B cell (primary cell): Measurements from ENCODE around the gene MEF2B. TPM values are rescaled to one million over a fixed set of nuclear protein-coding genes. Genes with fewer than 3 reads are reported as not detected.
A peak's percentile ranks its signal among the peaks of the same experiment; 100 is the strongest.

ENCODE experiments used
- ATAC-seq: fragments of 200-7000 bp; cut with Tn5 transposase; one replicate; pipeline ENCODE4 v1.10.0; 2021; ENCODE audit warnings: low read depth, mild to moderate bottlenecking, moderate number of reproducible peaks, moderate library complexity
- CTCF ChIA-PET: fragments of 350-600 bp; sonication (Branson Sonifier 250); formaldehyde crosslinking; loops from one replicate; lab custom pipeline; 2021; ENCODE audit warnings: antibody characterized with exemption, inconsistent platforms; lab: Charles Lee
- POLR2A ChIA-PET: fragments of 350-600 bp; sonication (Branson Sonifier 250); formaldehyde crosslinking; loops from one replicate; lab custom pipeline; 2021; ENCODE audit warnings: antibody characterized with exemption; lab: Charles Lee
- DNase-seq: peaks from one replicate; pipeline ENCODE4 v3.0.0; 2013
- H2AFZ ChIP-seq: 2 replicates; pipeline ENCODE4 v1.6.1; 2012; ENCODE audit warnings: mild to moderate bottlenecking, low read depth, low read length; ENCODE audit not compliant: insufficient read depth, poor library complexity, severe bottlenecking
- H3K27ac ChIP-seq, 2 donors: 1 replicate in 1 of 2; 2 replicates in 1 of 2; pipeline ENCODE4 v1.5.1; 2012 to 2013; ENCODE audit warnings: low read length in 2 of 2, mild to moderate bottlenecking in 2 of 2, moderate library complexity in 1 of 2
- H3K27me3 ChIP-seq, 4 experiments: fragments of 200-600 bp in 1 of 4; sonication (generic) in 1 of 4; replicated peaks in 1 of 4; 1 replicate in 2 of 4; 2 replicates in 2 of 4; pipeline versions ENCODE4 v1.6.1 to v1.7.0; 2013 to 2016; ENCODE audit warnings: low read length in 3 of 4, mild to moderate bottlenecking in 2 of 4, mixed read lengths in 1 of 4, moderate library complexity in 1 of 4; ENCODE audit not compliant: insufficient read depth in 4 of 4, control insufficient read depth in 3 of 4; ENCODE audit errors: control extremely low read depth in 1 of 4
- H3K36me3 ChIP-seq, 2 experiments: replicated peaks in 1 of 2; 1 replicate in 1 of 2; 2 replicates in 1 of 2; pipeline versions ENCODE4 v1.6.1 to v1.7.1; 2013; ENCODE audit warnings: low read length in 1 of 2; ENCODE audit not compliant: insufficient read depth in 2 of 2, control insufficient read depth in 1 of 2; ENCODE audit errors: control extremely low read depth in 1 of 2, extremely low read depth in 1 of 2
- H3K4me1 ChIP-seq, 2 donors: fragments of 200-600 bp in 1 of 2; sonication (generic) in 1 of 2; 1 replicate in 1 of 2; 2 replicates in 1 of 2; pipeline versions ENCODE4 v1.5.1 to v1.6.1; 2013 to 2017; ENCODE audit warnings: low read length in 2 of 2; ENCODE audit not compliant: control insufficient read depth in 2 of 2, insufficient read depth in 2 of 2
- H3K4me2 ChIP-seq: replicated peaks from 2 replicates; pipeline ENCODE3; 2012; ENCODE audit warnings: mild to moderate bottlenecking, low read depth, low read length; ENCODE audit not compliant: poor library complexity, severe bottlenecking
- H3K4me3 ChIP-seq, 5 experiments: fragments of 200-600 bp in 1 of 5; sonication (generic) in 1 of 5; 1 replicate in 3 of 5; 2 replicates in 2 of 5; pipeline versions ENCODE4 v1.5.1 to v1.7.0; 2011 to 2016; ENCODE audit warnings: low read length in 4 of 5, mild to moderate bottlenecking in 4 of 5, low read depth in 2 of 5, control low read depth in 1 of 5, moderate library complexity in 1 of 5; ENCODE audit not compliant: insufficient read depth in 1 of 5; ENCODE audit errors: control extremely low read depth in 1 of 5, extremely low read depth in 1 of 5
- H3K79me2 ChIP-seq: fragments of 200-600 bp; sonication (generic); one replicate; pipeline ENCODE4 v1.6.0; 2016; ENCODE audit warnings: low read length; ENCODE audit not compliant: control insufficient read depth, insufficient read depth
- H3K9ac ChIP-seq: fragments of 200-600 bp; sonication (generic); 2 replicates; pipeline ENCODE4 v1.6.1; 2017; ENCODE audit warnings: mild to moderate bottlenecking, low read length, moderate library complexity
- H3K9me3 ChIP-seq, 3 donors: one replicate each; pipeline versions ENCODE4 v1.6.1 to v1.7.1; 2013; ENCODE audit warnings: low read length in 2 of 3; ENCODE audit not compliant: control insufficient read depth in 2 of 3, insufficient read depth in 1 of 3; ENCODE audit errors: control extremely low read depth in 1 of 3
- H4K20me1 ChIP-seq: 2 replicates; pipeline ENCODE4 v1.6.0; 2012; ENCODE audit warnings: mild to moderate bottlenecking, low read length; ENCODE audit not compliant: insufficient read depth, control insufficient read depth, poor library complexity, severe bottlenecking
- H3K27ac Mint-ChIP-seq: one replicate; pipeline ENCODE4 v1.8.0; 2021; ENCODE audit warnings: mixed read lengths
- H3K27me3 Mint-ChIP-seq: one replicate; pipeline ENCODE4 v1.8.0; 2021; ENCODE audit warnings: mixed read lengths
- H3K4me1 Mint-ChIP-seq: one replicate; pipeline ENCODE4 v1.8.0; 2021; ENCODE audit warnings: mixed read lengths
- H3K4me3 Mint-ChIP-seq: one replicate; pipeline ENCODE4 v1.8.0; 2021; ENCODE audit warnings: mixed read lengths
- H3K9me3 Mint-ChIP-seq: one replicate; pipeline ENCODE4 v1.8.0; 2022; ENCODE audit warnings: mixed read lengths; ENCODE audit not compliant: insufficient read depth
- EZH2 ChIP-seq: IDR thresholded peaks from 2 replicates; pipeline ENCODE4 v1.6.1; 2012; ENCODE audit warnings: borderline replicate concordance, low read depth, mild to moderate bottlenecking, moderate library complexity, low read length; ENCODE audit not compliant: insufficient read depth, poor library complexity, severe bottlenecking
- WGBS: methylation state at CpG from one replicate; pipeline ENCODE4 v1.1.5; 2013; ENCODE audit warnings: missing lambda C conversion rate; ENCODE audit not compliant: insufficient coverage; 5-methylcytosine and 5-hydroxymethylcytosine counted together
- intact Hi-C: fragments of 100-400 bp; cut with micrococcal nuclease; formaldehyde crosslinking; loops from one replicate; pipeline ENCODE4 v1.10.0; 2022
- polyA plus RNA-seq: library from polyadenylated mRNA; depleted of rRNA; stranded (reverse); fragments of >200 nt; gene quantifications from 2 replicates; pipeline ENCODE4 v1.2.3, GENCODE V29; 2012
- total RNA-seq, 2 donors: library from RNA; stranded (reverse); fragments of 120-200 nt in 1 of 2; gene quantifications; 1 replicate in 1 of 2; 2 replicates in 1 of 2; pipeline versions ENCODE4 v1.2.3 to v1.2.4, GENCODE V29; 2013 to 2022
- TF ChIP-seq, protein P1 (sequence below): fragments of 200-600 bp; IDR thresholded peaks from one replicate; pipeline ENCODE4 v1.8.0; 2022; ENCODE audit warnings: antibody characterized with exemption, mild to moderate bottlenecking

The MEF2B gene
- total and polyA plus RNA-seq, 2 donors (not counting 1 experiment from before 2014, with no cell fraction given): 4.6 to 5.5 TPM

DNA sequence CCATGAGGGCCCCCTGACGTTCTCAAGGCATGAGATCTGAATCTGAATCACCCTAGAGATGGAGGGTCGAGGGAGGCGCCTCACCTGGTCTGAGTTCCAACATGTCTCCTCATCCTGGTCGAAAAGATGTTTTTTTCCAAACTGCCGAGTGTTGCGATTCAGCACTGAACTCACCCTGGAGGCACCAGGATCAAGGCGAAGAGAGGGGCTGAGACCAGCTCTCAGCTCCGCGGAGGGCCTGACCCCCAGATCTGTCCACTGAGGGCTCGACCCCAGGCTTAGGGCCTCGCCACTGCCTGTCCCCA is 32.6 kb upstream of the MEF2B start:
- ATAC-seq (no peak), DNase-seq (no peak)
- WGBS: 30% methylated on average over 11 of the region's 11 CpGs
- H3K9me3 Mint-ChIP-seq: peaks cover 3% of the 10 kb centered on the region
- Histone ChIP-seq H4K20me1 (no peaks in the 10 kb centered on the region), H3K79me2 (peaks cover 17% of the 10 kb centered on the region), H3K27me3 (peaks cover 0 to 11% (median 2%) of the 10 kb centered on the region in 4 experiments), H3K4me1 (peaks cover 19 to 28% of the 10 kb centered on the region in 2 donors), H3K27ac (peak overlapping the region in 1 of 2 donors; percentile 85), H3K4me3 (peak overlapping the region; percentile 58 to 91 (median 80)), H2AFZ (peak overlapping the region; percentile 82), H3K36me3 (peaks cover 2 to 18% of the 10 kb centered on the region in 2 experiments), H3K9me3 (peaks cover 0 to 10% (median 4%) of the 10 kb centered on the region in 3 donors), H3K4me2 (peak overlapping the region; percentile 83), H3K9ac (peak overlapping the region; percentile 82)
- H3K27ac Mint-ChIP-seq: peak overlapping the region; percentile 91
- POLR2A ChIA-PET: interaction anchor here (0.8 to 2.7 kb wide), 2 partner anchors 10 to 30 kb away, joined by 8 to 14 read pairs; partner anchors contain the start of genes BORCS8 and RFXANK
- peaks cover 9% of the 10 kb centered on the region for H3K27me3 Mint-ChIP-seq
- CTCF ChIA-PET: interaction anchor here (0.8 to 1.5 kb wide), 2 partner anchors 11 to 22 kb away, joined by 3 to 5 read pairs; partner anchors contain the start of genes BORCS8 and RFXANK
- intact Hi-C loops: loop anchor here (1.0 kb wide), 1 partner anchor 10 kb away; the partner anchor contains the start of genes BORCS8 and RFXANK
- TF ChIP-seq, protein P1, sequence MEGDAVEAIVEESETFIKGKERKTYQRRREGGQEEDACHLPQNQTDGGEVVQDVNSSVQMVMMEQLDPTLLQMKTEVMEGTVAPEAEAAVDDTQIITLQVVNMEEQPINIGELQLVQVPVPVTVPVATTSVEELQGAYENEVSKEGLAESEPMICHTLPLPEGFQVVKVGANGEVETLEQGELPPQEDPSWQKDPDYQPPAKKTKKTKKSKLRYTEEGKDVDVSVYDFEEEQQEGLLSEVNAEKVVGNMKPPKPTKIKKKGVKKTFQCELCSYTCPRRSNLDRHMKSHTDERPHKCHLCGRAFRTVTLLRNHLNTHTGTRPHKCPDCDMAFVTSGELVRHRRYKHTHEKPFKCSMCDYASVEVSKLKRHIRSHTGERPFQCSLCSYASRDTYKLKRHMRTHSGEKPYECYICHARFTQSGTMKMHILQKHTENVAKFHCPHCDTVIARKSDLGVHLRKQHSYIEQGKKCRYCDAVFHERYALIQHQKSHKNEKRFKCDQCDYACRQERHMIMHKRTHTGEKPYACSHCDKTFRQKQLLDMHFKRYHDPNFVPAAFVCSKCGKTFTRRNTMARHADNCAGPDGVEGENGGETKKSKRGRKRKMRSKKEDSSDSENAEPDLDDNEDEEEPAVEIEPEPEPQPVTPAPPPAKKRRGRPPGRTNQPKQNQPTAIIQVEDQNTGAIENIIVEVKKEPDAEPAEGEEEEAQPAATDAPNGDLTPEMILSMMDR: no peak
- no peak for TF ChIP-seq EZH2
- peaks cover 27% of the 10 kb centered on the region for H3K4me1 Mint-ChIP-seq
- H3K4me3 Mint-ChIP-seq: peak overlapping the region; percentile 92
